IMR-90 (cell line): Measurements from ENCODE around the gene ULBP1. TPM values are rescaled to one million over a fixed set of nuclear protein-coding genes. Genes with fewer than 3 reads are reported as not detected.

Experiments used
- ATAC-seq: fragments of 200-7000 bp; cut with Tn5 transposase; 2 replicates; pipeline ENCODE4 v1.9.1; 2020; ENCODE audit warnings: low read depth, mild to moderate bottlenecking, moderate library complexity
- BruUV-seq: library from RNA; stranded (reverse); fragments of 400-500 nt; replicated peaks from 2 replicates; lab custom pipeline; 2021; lab: Mats Ljungman, UMichigan
- CTCF ChIA-PET: fragments of 300-600 bp; formaldehyde crosslinking; extraction: SDS; loops from one replicate; lab custom pipeline; 2021; ENCODE audit warnings: antibody characterized with exemption; lab: Yijun Ruan, JAX
- POLR2A ChIA-PET: fragments of 300-600 bp; sonication (Branson Sonifier 250); formaldehyde crosslinking; loops from one replicate; lab custom pipeline; 2022; ENCODE audit warnings: antibody characterized with exemption; ENCODE audit not compliant: unreplicated experiment; lab: Charles Lee
- DNase-seq: peaks from one replicate; pipeline ENCODE4 v3.0.0; 2013
- H2AFZ ChIP-seq: replicated peaks from 2 replicates; pipeline ENCODE3; 2013; ENCODE audit warnings: low read length, mild to moderate bottlenecking; ENCODE audit not compliant: poor library complexity
- H2AK5ac ChIP-seq: 2 replicates; pipeline ENCODE4 v1.6.1; 2013; ENCODE audit warnings: low read depth, low read length, inconsistent platforms
- H2AK9ac ChIP-seq: replicated peaks from 2 replicates; pipeline ENCODE3; 2013; ENCODE audit warnings: mild to moderate bottlenecking, low read depth, low read length, moderate library complexity; ENCODE audit not compliant: poor library complexity
- H2BK120ac ChIP-seq: 2 replicates; pipeline ENCODE4 v1.6.1; 2013; ENCODE audit warnings: low read depth, low read length, inconsistent platforms
- H2BK15ac ChIP-seq: 3 replicates; pipeline ENCODE4 v1.6.1; 2013; ENCODE audit warnings: low read depth, low read length, inconsistent platforms
- H2BK20ac ChIP-seq: 2 replicates; pipeline ENCODE4 v1.6.1; 2013; ENCODE audit warnings: low read depth, mild to moderate bottlenecking, inconsistent platforms, low read length, moderate library complexity
- H2BK5ac ChIP-seq: 2 replicates; pipeline ENCODE4 v1.6.1; 2013; ENCODE audit warnings: mild to moderate bottlenecking, low read depth, low read length, inconsistent platforms; ENCODE audit not compliant: poor library complexity, severe bottlenecking
- H3K14ac ChIP-seq: replicated peaks from 2 replicates; pipeline ENCODE4 v1.6.1; 2013; ENCODE audit warnings: low read depth, low read length, inconsistent platforms
- H3K18ac ChIP-seq: 2 replicates; pipeline ENCODE4 v1.6.1; 2013; ENCODE audit warnings: low read depth, low read length, control low read depth
- H3K23ac ChIP-seq: 2 replicates; pipeline ENCODE4 v1.6.1; 2013; ENCODE audit warnings: low read depth, low read length, inconsistent platforms
- H3K27ac ChIP-seq: 2 replicates; pipeline ENCODE4 v1.5.1; 2013; ENCODE audit warnings: mild to moderate bottlenecking, control low read depth, low read length; ENCODE audit not compliant: insufficient read depth
- H3K27me3 ChIP-seq: 2 replicates; pipeline ENCODE4 v1.6.1; 2013; ENCODE audit warnings: low read length; ENCODE audit not compliant: control insufficient read depth, insufficient read depth
- H3K36me3 ChIP-seq: 2 replicates; pipeline ENCODE4 v1.6.1; 2013; ENCODE audit warnings: low read length, mixed read lengths; ENCODE audit not compliant: control insufficient read depth, insufficient read depth
- H3K4ac ChIP-seq: 2 replicates; pipeline ENCODE4 v1.6.1; 2013; ENCODE audit warnings: low read depth, low read length, inconsistent platforms
- H3K4me1 ChIP-seq: 2 replicates; pipeline ENCODE4 v1.6.1; 2013; ENCODE audit warnings: low read length, mixed read lengths; ENCODE audit not compliant: control insufficient read depth, insufficient read depth
- H3K4me2 ChIP-seq: 2 replicates; pipeline ENCODE4 v1.6.1; 2013; ENCODE audit warnings: low read depth, mild to moderate bottlenecking, control low read depth, low read length, moderate library complexity
- H3K4me3 ChIP-seq: 2 replicates; pipeline ENCODE4 v1.5.1; 2013; ENCODE audit warnings: low read depth, mild to moderate bottlenecking, control low read depth, low read length, moderate library complexity; ENCODE audit not compliant: insufficient read depth
- H3K56ac ChIP-seq: 2 replicates; pipeline ENCODE4 v1.6.1; 2013; ENCODE audit warnings: low read length, inconsistent platforms; ENCODE audit not compliant: insufficient read depth; ENCODE audit errors: extremely low read depth
- H3K79me1 ChIP-seq, 2 experiments: 2 replicates each; pipeline ENCODE4 v1.6.1; 2013; ENCODE audit warnings: low read length in 2 of 2, inconsistent platforms in 1 of 2, low read depth in 1 of 2
- H3K9ac ChIP-seq: 2 replicates; pipeline ENCODE4 v1.6.1; 2013; ENCODE audit warnings: low read depth, low read length, control low read depth
- H3K9me1 ChIP-seq: 2 replicates; pipeline ENCODE4 v1.6.1; 2013; ENCODE audit warnings: low read length, inconsistent platforms; ENCODE audit not compliant: insufficient read depth
- H3K9me3 ChIP-seq: 2 replicates; pipeline ENCODE4 v1.6.1; 2013; ENCODE audit warnings: low read length; ENCODE audit not compliant: control insufficient read depth, insufficient read depth
- H4K20me1 ChIP-seq: 2 replicates; pipeline ENCODE4 v1.6.1; 2013; ENCODE audit warnings: low read length, inconsistent platforms; ENCODE audit not compliant: insufficient read depth
- H4K5ac ChIP-seq: 2 replicates; pipeline ENCODE4 v1.6.1; 2013; ENCODE audit warnings: mild to moderate bottlenecking, low read depth, low read length, control low read depth
- H4K8ac ChIP-seq, 2 experiments: 2 replicates each; pipeline ENCODE4 v1.6.1; 2013; ENCODE audit warnings: low read depth in 2 of 2, low read length in 2 of 2, control low read depth in 1 of 2, inconsistent platforms in 1 of 2
- H4K91ac ChIP-seq: 2 replicates; pipeline ENCODE4 v1.6.1; 2013; ENCODE audit warnings: low read depth, low read length, inconsistent platforms; ENCODE audit not compliant: insufficient read depth
- BHLHE40 ChIP-seq: fragments of 150-350 bp; IDR thresholded peaks from 2 replicates; pipeline ENCODE4 v1.6.1; 2016; ENCODE audit warnings: mild to moderate bottlenecking, low read depth, low read length
- CEBPB ChIP-seq: IDR thresholded peaks from 2 replicates; pipeline ENCODE4 v1.6.1; 2012; ENCODE audit warnings: low read depth, low read length, improper control_type of control experiment
- CHD1 ChIP-seq: IDR thresholded peaks from 2 replicates; pipeline ENCODE4 v1.6.1; 2012; ENCODE audit warnings: low read depth, low read length, improper control_type of control experiment
- MAFK ChIP-seq: IDR thresholded peaks from 2 replicates; pipeline ENCODE4 v1.6.1; 2012; ENCODE audit warnings: low read depth, low read length, improper control_type of control experiment
- MAZ ChIP-seq: IDR thresholded peaks from 2 replicates; pipeline ENCODE4 v1.6.1; 2012; ENCODE audit warnings: low read depth, mild to moderate bottlenecking, low read length, improper control_type of control experiment, moderate library complexity, borderline replicate concordance
- MXI1 ChIP-seq: IDR thresholded peaks from 2 replicates; pipeline ENCODE4 v1.6.1; 2012; ENCODE audit warnings: low read depth, mild to moderate bottlenecking, low read length, moderate library complexity, borderline replicate concordance
- NFE2L2 ChIP-seq: fragments of 150-350 bp; IDR thresholded peaks from 2 replicates; pipeline ENCODE4 v1.6.1; 2016; ENCODE audit warnings: low read depth, mild to moderate bottlenecking, low read length
- POLR2A ChIP-seq: IDR thresholded peaks from 2 replicates; pipeline ENCODE4 v1.6.1; 2012; ENCODE audit warnings: mild to moderate bottlenecking, low read depth, low read length
- RAD21 ChIP-seq: IDR thresholded peaks from 2 replicates; pipeline ENCODE4 v1.6.1; 2012; ENCODE audit warnings: low read length, improper control_type of control experiment
- RFX5 ChIP-seq: IDR thresholded peaks from 2 replicates; pipeline ENCODE4 v1.8.0; 2012; ENCODE audit warnings: low read depth, mild to moderate bottlenecking, low read length, moderate library complexity
- SMC3 ChIP-seq: fragments of 150-350 bp; IDR thresholded peaks from 2 replicates; pipeline ENCODE4 v1.6.1; 2016; ENCODE audit warnings: low read depth, mild to moderate bottlenecking, antibody characterized with exemption, low read length, moderate library complexity
- WGBS, 2 experiments: methylation state at CpG; one replicate each; pipeline versions ENCODE4 v1.1.5 to v1.1.7; 2013; ENCODE audit warnings: missing lambda C conversion rate in 2 of 2; ENCODE audit not compliant: insufficient read length in 1 of 2; ENCODE audit errors: extremely low coverage in 2 of 2; 5-methylcytosine and 5-hydroxymethylcytosine counted together
- dilution Hi-C: fragments of 300-500 bp; cut with HindIII; formaldehyde crosslinking; loops from one replicate; pipeline ENCODE4 v1.14.3; 2018; ENCODE audit warnings: low sequenced_read_pairs; ENCODE audit not compliant: unreplicated experiment
- in situ Hi-C: fragments of 300-500 bp; cut with MboI; formaldehyde crosslinking; loops from 3 replicates; pipeline ENCODE4 v1.14.3; 2019; ENCODE audit warnings: low sequenced_read_pairs, inconsistent platforms, mixed read lengths
- intact Hi-C: fragments of 100-400 bp; cut with micrococcal nuclease; formaldehyde crosslinking; loops from 2 replicates; pipeline ENCODE4 v1.10.0; 2022
- polyA plus RNA-seq, 3 experiments: library from polyadenylated mRNA; depleted of rRNA; stranded (reverse); fragments of >200 nt; gene quantifications; 2 replicates each; pipeline ENCODE4 v1.2.3, GENCODE V29; 2012; ENCODE audit warnings: low replicate concordance in 1 of 3
- total RNA-seq: library from RNA; depleted of rRNA; stranded (reverse); fragments of >200 nt; gene quantifications from 2 replicates; pipeline ENCODE4 v1.2.3, GENCODE V29; 2012
- TF ChIP-seq, protein P1 (sequence below): fragments of 150-350 bp; IDR thresholded peaks from 2 replicates; pipeline ENCODE4 v1.6.1; 2017; ENCODE audit warnings: mild to moderate bottlenecking, antibody characterized with exemption, low read length, low read depth
- TF ChIP-seq, protein P2 (sequence below): fragments of 150-350 bp; IDR thresholded peaks from 2 replicates; pipeline ENCODE4 v1.6.1; 2016; ENCODE audit warnings: low read depth, mild to moderate bottlenecking, low read length, moderate library complexity, borderline replicate concordance
- TF ChIP-seq, protein P3 (sequence below): conservative IDR thresholded peaks from 2 replicates; pipeline ENCODE4 v1.5.1; 2012; ENCODE audit warnings: mild to moderate bottlenecking, low read depth, low read length, improper control_type of control experiment

The ULBP1 gene
- total and polyA plus RNA-seq, 2 of the 4 experiments (the other 2 are of a cell fraction): 0.18 to 0.87 TPM

DNA sequence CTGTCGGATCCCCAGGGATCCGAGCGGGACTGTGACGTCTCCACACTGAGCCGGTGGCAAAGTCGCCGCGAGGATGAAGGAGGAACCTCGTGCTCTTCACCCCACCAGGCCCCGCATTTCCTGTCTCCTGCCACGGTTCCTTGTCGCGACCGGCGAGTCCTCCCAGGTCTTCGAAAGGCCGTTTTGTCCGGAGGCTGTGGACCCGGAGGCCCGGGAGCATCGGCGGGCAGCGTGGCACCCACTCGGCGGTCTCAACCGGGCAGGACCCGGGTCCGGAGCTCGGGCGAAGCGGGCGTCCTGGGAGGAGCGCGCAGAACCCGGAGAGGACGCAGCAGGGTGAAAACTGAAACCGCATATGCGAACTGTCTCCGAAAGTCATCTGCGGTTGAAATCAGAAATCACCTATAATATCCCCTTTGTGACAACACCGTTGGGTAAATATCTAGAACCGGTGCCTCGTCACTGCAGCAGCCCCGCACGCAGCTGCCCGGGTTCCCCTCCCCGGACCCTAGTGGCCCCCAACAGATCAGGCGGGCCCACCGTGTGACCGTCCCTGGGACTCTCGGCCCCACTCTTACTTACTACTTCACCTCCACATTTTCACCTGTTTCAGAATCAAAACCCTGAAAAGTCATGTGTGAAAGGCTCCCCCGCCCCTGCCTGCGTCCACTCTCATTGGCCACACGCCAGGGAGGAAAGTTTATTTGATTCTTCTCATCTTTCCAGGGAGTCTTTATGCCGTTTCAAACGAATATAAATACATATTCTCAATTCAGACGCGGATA, 25.0 kb upstream of the ULBP1 start:
- no peak overlapping the region for H3K56ac ChIP-seq
- ATAC-seq (no peak), DNase-seq (no peak)
- H2AK5ac ChIP-seq: no peak overlapping the region
- peak overlapping the region; percentile 84 for H2AK9ac ChIP-seq
- H3K23ac ChIP-seq: 0 out of 2 replicates have a peak overlapping the region, but pooled peaks have one; percentile 24
- H3K4me2 ChIP-seq: peak overlapping the region; percentile 91
- H3K27me3 ChIP-seq: peaks cover 48% of the 10 kb centered on the region
- H2BK15ac ChIP-seq: no peak overlapping the region
- no peak overlapping the region for H3K4ac ChIP-seq
- no peak overlapping the region for H2BK5ac ChIP-seq
- ChIA-PET CTCF (no interaction called here), POLR2A (no interaction called here)
- dilution Hi-C loops: no loop called here
- H4K5ac ChIP-seq: no peak overlapping the region
- no peaks in the 10 kb centered on the region for H3K9me3 ChIP-seq
- no TSS peak for BruUV-seq
- peak overlapping the region; percentile 95 for H2AFZ ChIP-seq
- H4K8ac ChIP-seq: peak overlapping the region in 1 of 2 experiments; percentile 40; a peak in 2 of 4 replicates
- H3K18ac ChIP-seq: no peak overlapping the region
- peaks cover 0 to 2% of the 10 kb centered on the region in 2 experiments; a peak in 1 of 4 replicates for H3K79me1 ChIP-seq
- H3K4me1 ChIP-seq: peaks cover 4% of the 10 kb centered on the region; the same call in 1 of the 2 replicates
- H4K20me1 ChIP-seq: no peaks in the 10 kb centered on the region
- no peaks in the 10 kb centered on the region for H3K36me3 ChIP-seq
- WGBS, 2 experiments: 4% methylated on average over 28 of the region's 58 CpGs; no CpG with 5 or more reads in 1 of the 2 experiments
- H3K27ac ChIP-seq: no peak overlapping the region
- in situ Hi-C loops: loop anchor here (5.0 to 25.0 kb wide), 3 partner anchors 69 to 876 kb away; no protein-coding TSS in a partner anchor
- H3K14ac ChIP-seq: 0 out of 2 replicates have a peak overlapping the region, but pooled peaks have one; percentile 34
- no peak overlapping the region for H2BK120ac ChIP-seq
- peak overlapping the region; percentile 46 for H3K4me3 ChIP-seq
- H4K91ac ChIP-seq: no peak overlapping the region; the same call in 1 of the 2 replicates
- H3K9ac ChIP-seq: peak overlapping the region; percentile 39; the same call in 1 of the 2 replicates
- no peak overlapping the region for H2BK20ac ChIP-seq
- intact Hi-C loops: loop anchor here (10.0 kb wide), 1 partner anchor 876 kb away; no protein-coding TSS in a partner anchor
- H3K9me1 ChIP-seq: no peaks in the 10 kb centered on the region
- TF ChIP-seq, protein P1, sequence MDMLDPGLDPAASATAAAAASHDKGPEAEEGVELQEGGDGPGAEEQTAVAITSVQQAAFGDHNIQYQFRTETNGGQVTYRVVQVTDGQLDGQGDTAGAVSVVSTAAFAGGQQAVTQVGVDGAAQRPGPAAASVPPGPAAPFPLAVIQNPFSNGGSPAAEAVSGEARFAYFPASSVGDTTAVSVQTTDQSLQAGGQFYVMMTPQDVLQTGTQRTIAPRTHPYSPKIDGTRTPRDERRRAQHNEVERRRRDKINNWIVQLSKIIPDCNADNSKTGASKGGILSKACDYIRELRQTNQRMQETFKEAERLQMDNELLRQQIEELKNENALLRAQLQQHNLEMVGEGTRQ: no peak
- TF ChIP-seq, protein P2, sequence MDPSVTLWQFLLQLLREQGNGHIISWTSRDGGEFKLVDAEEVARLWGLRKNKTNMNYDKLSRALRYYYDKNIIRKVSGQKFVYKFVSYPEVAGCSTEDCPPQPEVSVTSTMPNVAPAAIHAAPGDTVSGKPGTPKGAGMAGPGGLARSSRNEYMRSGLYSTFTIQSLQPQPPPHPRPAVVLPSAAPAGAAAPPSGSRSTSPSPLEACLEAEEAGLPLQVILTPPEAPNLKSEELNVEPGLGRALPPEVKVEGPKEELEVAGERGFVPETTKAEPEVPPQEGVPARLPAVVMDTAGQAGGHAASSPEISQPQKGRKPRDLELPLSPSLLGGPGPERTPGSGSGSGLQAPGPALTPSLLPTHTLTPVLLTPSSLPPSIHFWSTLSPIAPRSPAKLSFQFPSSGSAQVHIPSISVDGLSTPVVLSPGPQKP: no peak
- no peak for TF ChIP-seq CEBPB
- no peak for TF ChIP-seq MXI1
- TF ChIP-seq CHD1: no peak
- TF ChIP-seq NFE2L2: no peak
- no peak for TF ChIP-seq MAFK
- no peak for TF ChIP-seq BHLHE40
- no peak for TF ChIP-seq RFX5
- TF ChIP-seq POLR2A: no peak
- TF ChIP-seq, protein P3, sequence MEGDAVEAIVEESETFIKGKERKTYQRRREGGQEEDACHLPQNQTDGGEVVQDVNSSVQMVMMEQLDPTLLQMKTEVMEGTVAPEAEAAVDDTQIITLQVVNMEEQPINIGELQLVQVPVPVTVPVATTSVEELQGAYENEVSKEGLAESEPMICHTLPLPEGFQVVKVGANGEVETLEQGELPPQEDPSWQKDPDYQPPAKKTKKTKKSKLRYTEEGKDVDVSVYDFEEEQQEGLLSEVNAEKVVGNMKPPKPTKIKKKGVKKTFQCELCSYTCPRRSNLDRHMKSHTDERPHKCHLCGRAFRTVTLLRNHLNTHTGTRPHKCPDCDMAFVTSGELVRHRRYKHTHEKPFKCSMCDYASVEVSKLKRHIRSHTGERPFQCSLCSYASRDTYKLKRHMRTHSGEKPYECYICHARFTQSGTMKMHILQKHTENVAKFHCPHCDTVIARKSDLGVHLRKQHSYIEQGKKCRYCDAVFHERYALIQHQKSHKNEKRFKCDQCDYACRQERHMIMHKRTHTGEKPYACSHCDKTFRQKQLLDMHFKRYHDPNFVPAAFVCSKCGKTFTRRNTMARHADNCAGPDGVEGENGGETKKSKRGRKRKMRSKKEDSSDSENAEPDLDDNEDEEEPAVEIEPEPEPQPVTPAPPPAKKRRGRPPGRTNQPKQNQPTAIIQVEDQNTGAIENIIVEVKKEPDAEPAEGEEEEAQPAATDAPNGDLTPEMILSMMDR: no peak
- no peak for TF ChIP-seq SMC3
- no peak for TF ChIP-seq MAZ
- TF ChIP-seq RAD21: no peak
